Measurements from ENCODE around the gene TLK1. TPM values are rescaled to one million over a fixed set of nuclear protein-coding genes. Genes with fewer than 3 reads are reported as not detected.

The TLK1 gene
- total and polyA plus RNA-seq, 2 donors (not counting 1 experiment from before 2014, with no cell fraction given): 23.5 to 29.9 TPM

DNA sequence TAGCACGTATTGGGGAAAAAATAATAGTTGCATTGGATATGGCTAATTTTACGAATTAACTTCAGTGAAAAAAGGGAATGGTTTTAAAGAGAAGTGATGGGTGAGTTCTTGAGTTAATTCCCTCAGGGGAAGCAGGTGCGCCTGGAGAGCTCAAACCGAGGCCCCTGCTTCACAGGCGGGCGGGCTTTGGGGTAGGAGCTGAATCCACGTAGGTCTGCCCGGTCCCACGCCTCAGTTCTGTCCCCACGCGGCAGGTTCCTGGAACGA, 187.5 kb downstream of the TLK1 start:
- TF ChIP-seq, protein P1, sequence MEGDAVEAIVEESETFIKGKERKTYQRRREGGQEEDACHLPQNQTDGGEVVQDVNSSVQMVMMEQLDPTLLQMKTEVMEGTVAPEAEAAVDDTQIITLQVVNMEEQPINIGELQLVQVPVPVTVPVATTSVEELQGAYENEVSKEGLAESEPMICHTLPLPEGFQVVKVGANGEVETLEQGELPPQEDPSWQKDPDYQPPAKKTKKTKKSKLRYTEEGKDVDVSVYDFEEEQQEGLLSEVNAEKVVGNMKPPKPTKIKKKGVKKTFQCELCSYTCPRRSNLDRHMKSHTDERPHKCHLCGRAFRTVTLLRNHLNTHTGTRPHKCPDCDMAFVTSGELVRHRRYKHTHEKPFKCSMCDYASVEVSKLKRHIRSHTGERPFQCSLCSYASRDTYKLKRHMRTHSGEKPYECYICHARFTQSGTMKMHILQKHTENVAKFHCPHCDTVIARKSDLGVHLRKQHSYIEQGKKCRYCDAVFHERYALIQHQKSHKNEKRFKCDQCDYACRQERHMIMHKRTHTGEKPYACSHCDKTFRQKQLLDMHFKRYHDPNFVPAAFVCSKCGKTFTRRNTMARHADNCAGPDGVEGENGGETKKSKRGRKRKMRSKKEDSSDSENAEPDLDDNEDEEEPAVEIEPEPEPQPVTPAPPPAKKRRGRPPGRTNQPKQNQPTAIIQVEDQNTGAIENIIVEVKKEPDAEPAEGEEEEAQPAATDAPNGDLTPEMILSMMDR (conservative IDR thresholded peaks at IDR 0.05 in 1 of 2, IDR thresholded peaks at IDR 0.05 in 1 of 2; ENCODE audit: low read depth in 1 of 2, low read length in 2 of 2): no peak
- TF ChIP-seq EZH2 (IDR thresholded peaks at IDR 0.05; ENCODE audit: low read length, missing control alignments): no peak

GRCh38 chr2:170972296-170973224, 188.1 kb downstream of the TLK1 start:
- Histone ChIP-seq H3K27me3 (ENCODE audit: control insufficient read depth, insufficient read depth, low read length) (no peaks in the 10 kb centered on the region), H3K4me1 (ENCODE audit: control insufficient read depth, extremely low read depth, insufficient read depth, low read length) (no peaks in the 10 kb centered on the region), H3K36me3 (ENCODE audit: control insufficient read depth, insufficient read depth, low read length) (peaks cover 4% of the 10 kb centered on the region), H3K9ac (ENCODE audit: insufficient read depth, low read length) (no peak overlapping the region), H3K79me2 (ENCODE audit: control insufficient read depth, insufficient read depth, low read length) (no peaks in the 10 kb centered on the region), H3K4me3 (replicated peaks in 1 of 4; ENCODE audit: control extremely low read depth in 1 of 4, insufficient read depth in 1 of 4, low read depth in 3 of 4, low read length in 4 of 4) (peak overlapping the region in 1 of 4 experiments; percentile 76), H3K9me3 (ENCODE audit: control insufficient read depth, insufficient read depth, low read depth, low read length) (no peaks in the 10 kb centered on the region), H2AFZ (ENCODE audit: low read length) (no peak overlapping the region), H3K4me2 (ENCODE audit: extremely low read depth, insufficient read depth, low read length) (peak overlapping the region; percentile 86), H3K27ac (ENCODE audit: insufficient read depth, low read length) (no peak overlapping the region), H4K20me1 (ENCODE audit: control insufficient read depth, extremely low read depth, insufficient read depth, low read length) (no peaks in the 10 kb centered on the region)
- peak in 1 of 2 donors; percentile 10 for DNase-seq (ENCODE audit: low read depth in 2 of 2)
- TF ChIP-seq, protein P1 (conservative IDR thresholded peaks at IDR 0.05 in 1 of 2, IDR thresholded peaks at IDR 0.05 in 1 of 2; ENCODE audit: low read depth in 1 of 2, low read length in 2 of 2): no peak
- no peak for TF ChIP-seq EZH2 (IDR thresholded peaks at IDR 0.05; ENCODE audit: low read length, missing control alignments)

More for the DNA sequence above, 187.5 kb downstream of the TLK1 start:
- Histone ChIP-seq H3K79me2 (ENCODE audit: control insufficient read depth, insufficient read depth, low read length) (no peaks in the 10 kb centered on the region), H2AFZ (ENCODE audit: low read length) (no peak overlapping the region), H3K4me1 (ENCODE audit: control insufficient read depth, extremely low read depth, insufficient read depth, low read length) (no peaks in the 10 kb centered on the region), H3K27ac (ENCODE audit: insufficient read depth, low read length) (no peak overlapping the region), H3K36me3 (ENCODE audit: control insufficient read depth, insufficient read depth, low read length) (peaks cover 1% of the 10 kb centered on the region), H3K4me2 (ENCODE audit: extremely low read depth, insufficient read depth, low read length) (peak overlapping the region; percentile 86), H3K9me3 (ENCODE audit: control insufficient read depth, insufficient read depth, low read depth, low read length) (no peaks in the 10 kb centered on the region), H3K27me3 (ENCODE audit: control insufficient read depth, insufficient read depth, low read length) (no peaks in the 10 kb centered on the region), H3K9ac (ENCODE audit: insufficient read depth, low read length) (peak overlapping the region; percentile 36), H3K4me3 (replicated peaks in 1 of 4; ENCODE audit: control extremely low read depth in 1 of 4, insufficient read depth in 1 of 4, low read depth in 3 of 4, low read length in 4 of 4) (peak overlapping the region in 3 of 4 experiments; percentile 28 to 76 (median 45)), H4K20me1 (ENCODE audit: control insufficient read depth, extremely low read depth, insufficient read depth, low read length) (no peaks in the 10 kb centered on the region)
- DNase-seq (ENCODE audit: low read depth in 2 of 2): no peak

DNA sequence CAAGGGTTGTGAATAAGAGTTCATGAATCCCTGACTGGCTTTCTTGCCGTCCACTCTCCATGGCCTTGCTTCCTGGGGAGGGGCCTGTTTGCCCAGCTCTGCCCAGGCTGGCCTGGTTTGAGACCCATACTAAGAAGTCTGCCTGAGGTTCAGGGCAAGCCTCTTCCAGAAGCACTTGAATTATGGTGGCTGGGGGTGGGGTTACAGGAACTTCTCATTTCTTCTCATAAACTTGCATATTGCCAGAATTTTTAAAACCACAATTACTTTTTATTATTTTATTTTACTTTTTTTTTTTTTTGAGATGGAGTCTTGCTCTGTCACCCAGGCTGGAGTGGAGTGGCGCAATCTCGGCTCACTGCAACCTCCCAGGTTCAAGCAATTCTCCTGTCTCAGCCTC, 189.6 kb downstream of the TLK1 start:
- H3K36me3 ChIP-seq (ENCODE audit: control insufficient read depth, insufficient read depth, low read length): peaks cover 10% of the 10 kb centered on the region
- H3K9me3 ChIP-seq (ENCODE audit: control insufficient read depth, insufficient read depth, low read depth, low read length): no peaks in the 10 kb centered on the region
- no peak overlapping the region for H3K9ac ChIP-seq (ENCODE audit: insufficient read depth, low read length)
- DNase-seq (ENCODE audit: low read depth in 2 of 2): no peak
- no peak overlapping the region for H3K27ac ChIP-seq (ENCODE audit: insufficient read depth, low read length)
- H4K20me1 ChIP-seq (ENCODE audit: control insufficient read depth, extremely low read depth, insufficient read depth, low read length): no peaks in the 10 kb centered on the region
- no peaks in the 10 kb centered on the region for H3K4me1 ChIP-seq (ENCODE audit: control insufficient read depth, extremely low read depth, insufficient read depth, low read length)
- TF ChIP-seq, protein P1 (conservative IDR thresholded peaks at IDR 0.05 in 1 of 2, IDR thresholded peaks at IDR 0.05 in 1 of 2; ENCODE audit: low read depth in 1 of 2, low read length in 2 of 2): no peak
- no peak for TF ChIP-seq EZH2 (IDR thresholded peaks at IDR 0.05; ENCODE audit: low read length, missing control alignments)
- H2AFZ ChIP-seq (ENCODE audit: low read length): no peak overlapping the region
- no peaks in the 10 kb centered on the region for H3K27me3 ChIP-seq (ENCODE audit: control insufficient read depth, insufficient read depth, low read length)
- H3K4me2 ChIP-seq (ENCODE audit: extremely low read depth, insufficient read depth, low read length): no peak overlapping the region
- no peak overlapping the region for H3K4me3 ChIP-seq (replicated peaks in 1 of 4; ENCODE audit: control extremely low read depth in 1 of 4, insufficient read depth in 1 of 4, low read depth in 3 of 4, low read length in 4 of 4)
- no peaks in the 10 kb centered on the region for H3K79me2 ChIP-seq (ENCODE audit: control insufficient read depth, insufficient read depth, low read length)

All from fibroblast of lung (primary cell).